K562 (cell line): ENCODE results near the gene ST3GAL3. TPM values are rescaled to one million over a fixed set of nuclear protein-coding genes. Genes with fewer than 3 reads are reported as not detected.

Experiments used
- ATAC-seq: fragments of 200-7000 bp; cut with Tn5 transposase; 3 replicates; pipeline ENCODE4 v1.9.1; 2020; ENCODE audit warnings: moderate library complexity
- BruUV-seq: library from RNA; stranded (reverse); fragments of 400-500 nt; replicated peaks from 2 replicates; lab custom pipeline; 2021; lab: Mats Ljungman, UMichigan
- CTCF ChIA-PET: fragments of 300-600 bp; formaldehyde crosslinking; extraction: SDS; loops from one replicate; lab custom pipeline; 2021; ENCODE audit warnings: low intra/inter-chr PET ratio; lab: Yijun Ruan, JAX
- POLR2A ChIA-PET: fragments of 300-600, 350-650 bp; sonication (Branson Sonifier 250); formaldehyde crosslinking; extraction: SDS; loops from one replicate; lab custom pipeline; 2021; ENCODE audit warnings: antibody characterized with exemption, inconsistent platforms; lab: Yijun Ruan, JAX
- DNase-seq, 4 experiments: peaks; one replicate each; pipeline versions ENCODE4 v3.0.0 to v3.0.0-alpha.2; 2011 to 2018; ENCODE audit warnings: low spot score in 3 of 4, mixed read lengths in 3 of 4; ENCODE audit errors: extremely low read depth in 1 of 4
- FAIRE-seq: peaks from 2 replicates; lab custom pipeline; 2011; peaks lifted over from hg19 to GRCh38; lab: Jason Lieb, UNC
- H2AFZ ChIP-seq: 2 replicates; pipeline ENCODE4 v1.6.0; 2011; ENCODE audit warnings: low read depth, low read length, control low read depth, inconsistent platforms
- H3K27ac ChIP-seq: fragments of 200-600 bp; 3 replicates; pipeline ENCODE4 v1.8.0; 2011; ENCODE audit warnings: low read depth, mild to moderate bottlenecking, control low read depth, inconsistent platforms, low read length, moderate library complexity, mixed read lengths; ENCODE audit errors: extremely low read depth
- H3K27me3 ChIP-seq, 2 experiments: fragments of 300-600 bp in 1 of 2; 2 replicates in 1 of 2; 3 replicates in 1 of 2; pipeline versions ENCODE4 v1.6.0 to v1.8.0; 2011; ENCODE audit warnings: inconsistent platforms in 2 of 2, low read length in 2 of 2, mild to moderate bottlenecking in 1 of 2, mixed read lengths in 1 of 2, moderate library complexity in 1 of 2; ENCODE audit not compliant: control insufficient read depth in 2 of 2, insufficient read depth in 2 of 2
- H3K36me3 ChIP-seq: fragments of 300-600 bp; 3 replicates; pipeline ENCODE4 v1.8.0; 2011; ENCODE audit warnings: mild to moderate bottlenecking, low read length, inconsistent platforms; ENCODE audit not compliant: control insufficient read depth, insufficient read depth
- H3K4me1 ChIP-seq, 2 experiments: fragments of 200-600 bp in 1 of 2; replicated peaks in 1 of 2; 2 replicates in 1 of 2; 3 replicates in 1 of 2; pipeline versions ENCODE4 v1.5.1 to v1.8.0; 2011; ENCODE audit warnings: inconsistent platforms in 2 of 2, low read length in 2 of 2, mild to moderate bottlenecking in 1 of 2, mixed read lengths in 1 of 2, moderate library complexity in 1 of 2; ENCODE audit not compliant: control insufficient read depth in 2 of 2, insufficient read depth in 2 of 2
- H3K4me2 ChIP-seq: 2 replicates; pipeline ENCODE4 v1.6.1; 2011; ENCODE audit warnings: low read length, control low read depth, inconsistent platforms, mixed read lengths; ENCODE audit not compliant: insufficient read depth
- H3K4me3 ChIP-seq: fragments of 200-600 bp; sonication (generic), shearing (Covaris generic); 2 replicates; pipeline ENCODE4 v1.5.1; 2016; ENCODE audit warnings: control low read depth, inconsistent platforms
- H3K79me2 ChIP-seq: fragments of 200-600 bp; 3 replicates; pipeline ENCODE4 v1.8.0; 2011; ENCODE audit warnings: low read length, inconsistent platforms; ENCODE audit not compliant: control insufficient read depth, insufficient read depth
- H3K9ac ChIP-seq, 2 experiments: 2 replicates each; pipeline versions ENCODE4 v1.6.0 to v1.6.1; 2011; ENCODE audit warnings: low read depth in 2 of 2, low read length in 2 of 2, control low read depth in 1 of 2, inconsistent platforms in 1 of 2, mild to moderate bottlenecking in 1 of 2, mixed read lengths in 1 of 2; ENCODE audit not compliant: insufficient read depth in 1 of 2
- H3K9me1 ChIP-seq: one replicate; pipeline ENCODE4 v1.6.0; 2011; ENCODE audit warnings: inconsistent platforms, mild to moderate bottlenecking, low read length, moderate library complexity; ENCODE audit not compliant: control insufficient read depth, insufficient read depth
- H3K9me3 ChIP-seq: replicated peaks from 2 replicates; pipeline ENCODE4 v1.5.1; 2011; ENCODE audit warnings: low read depth, low read length, inconsistent platforms; ENCODE audit not compliant: control insufficient read depth, insufficient read depth
- H4K20me1 ChIP-seq: replicated peaks from 2 replicates; pipeline ENCODE4 v1.6.1; 2011; ENCODE audit warnings: low read length, inconsistent platforms, mixed read lengths; ENCODE audit not compliant: control insufficient read depth, insufficient read depth
- LEF1 ChIP-seq: fragments of 450-650 bp; IDR thresholded peaks from 2 replicates; pipeline ENCODE4 v1.6.1; 2016; ENCODE audit warnings: mild to moderate bottlenecking
- WGBS: fragments of 100-300 bp; shearing (Covaris generic); methylation state at CpG from one replicate; pipeline ENCODE4 v1.1.6; 2016; ENCODE audit warnings: low coverage, mixed read lengths; ENCODE audit not compliant: insufficient coverage; ENCODE audit errors: missing lambda C conversion rate; 5-methylcytosine and 5-hydroxymethylcytosine counted together
- in situ Hi-C: fragments of 300-500 bp; cut with MboI; formaldehyde crosslinking; loops from 4 replicates; pipeline ENCODE4 v1.15.0; 2018; ENCODE audit warnings: inconsistent platforms, mixed read lengths
- intact Hi-C: fragments of 100-400 bp; cut with micrococcal nuclease; formaldehyde crosslinking; loops from 2 replicates; pipeline ENCODE4 v1.14.2; 2022
- polyA plus RNA-seq, 8 experiments: library from polyadenylated mRNA; depleted of rRNA in 4 of 8; stranded (reverse) in 5 of 8; unstranded in 3 of 8; fragments of >200 nt; fragmentation: Nextera tagmentation in 2 of 8; fragmentation: Illumina TruSeq in 1 of 8; extraction: Ambion mirVana in 2 of 8; extraction: Trizol in 1 of 8; gene quantifications; 2 replicates each; pipeline versions ENCODE4 v1.2.1 to v1.2.3, GENCODE V29; 2011 to 2014; ENCODE audit warnings: inconsistent platforms in 1 of 8, missing spikeins in 1 of 8
- total RNA-seq, 7 experiments: library from RNA; depleted of rRNA in 6 of 7; stranded (reverse); fragments of >200 nt in 6 of 7; fragmentation: Illumina TruSeq in 2 of 7; extraction: Trizol in 2 of 7; gene quantifications; 2 replicates each; pipeline versions ENCODE4 v1.2.1 to v1.2.3, GENCODE V29; 2011 to 2021; ENCODE audit warnings: low replicate concordance in 1 of 7
- TF ChIP-seq, protein P1 (sequence below): fragments of 450-650 bp; formaldehyde crosslinking; IDR thresholded peaks from 2 replicates; pipeline ENCODE4 v1.4.0; 2020; ENCODE audit warnings: mild to moderate bottlenecking, mixed read lengths

Gene ST3GAL3
- total and polyA plus RNA-seq, 9 of the 15 experiments (the other 6 are each of a cell fraction or from before 2014, with no cell fraction given): 1.2 to 18.9 (median 11.0) TPM

DNA sequence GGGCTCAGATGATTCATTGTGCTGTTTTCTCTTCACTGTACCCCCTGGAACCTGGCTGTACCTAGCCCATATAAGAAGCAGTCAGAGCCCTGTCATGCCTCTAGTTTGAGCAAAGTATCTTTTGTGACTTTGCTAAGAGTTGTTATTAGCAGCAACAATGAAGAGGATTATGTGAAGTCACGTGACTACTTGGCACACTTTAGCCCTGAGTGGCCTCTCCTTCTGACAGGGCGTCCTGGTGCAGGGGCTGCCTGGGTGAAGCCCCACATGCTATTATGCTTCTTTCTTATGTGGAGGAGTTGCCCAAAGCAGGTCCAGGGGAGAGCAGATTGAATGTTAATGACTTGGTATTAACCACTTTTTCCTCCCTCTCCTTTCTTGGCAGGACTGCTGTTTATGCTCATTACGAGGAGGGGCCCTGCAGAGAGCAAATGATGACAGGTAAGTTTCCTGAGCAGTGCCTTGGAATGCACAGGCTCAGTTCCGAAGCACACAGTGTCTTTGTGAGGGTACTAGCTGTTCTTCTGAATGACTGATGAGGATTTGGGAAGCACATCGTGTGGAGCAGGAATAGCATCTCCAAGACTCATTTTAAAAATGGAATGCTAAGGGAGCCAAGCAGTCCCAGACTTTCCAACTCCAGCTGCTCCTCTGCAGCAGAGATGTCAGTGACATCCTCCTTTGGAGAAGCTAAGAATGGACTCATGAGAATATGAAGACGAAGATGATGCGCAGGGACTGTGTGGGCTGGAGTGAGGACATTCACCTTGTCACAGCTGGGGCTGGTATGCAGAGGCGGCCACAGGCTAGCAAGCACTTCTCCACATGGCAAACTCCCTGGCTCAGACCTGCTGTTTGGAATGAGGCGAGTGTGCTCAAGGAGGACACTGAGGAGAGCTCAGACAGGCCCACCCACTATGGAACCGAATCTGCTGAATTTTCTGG is 15.2 kb upstream of the ST3GAL3 start:
- Histone ChIP-seq H3K36me3 (peaks cover 99% of the 10 kb centered on the region), H3K4me2 (no peak overlapping the region), H4K20me1 (0 out of 2 replicates have a peak, but pooled peaks cover 4% of the 10 kb centered on the region), H3K27me3 (no peaks in the 10 kb centered on the region), H3K4me1 (no peaks in the 10 kb centered on the region; a peak in 1 of 5 replicates), H3K27ac (no peak overlapping the region), H3K79me2 (no peaks in the 10 kb centered on the region), H3K4me3 (no peak overlapping the region), H3K9me1 (no peaks in the 10 kb centered on the region), H2AFZ (no peak overlapping the region), H3K9me3 (no peaks in the 10 kb centered on the region), H3K9ac (no peak overlapping the region)
- POLR2A ChIA-PET: interaction anchor here (1.3 to 3.7 kb wide), 2 partner anchors 13 to 42 kb away, joined by 5 to 25 read pairs; partner anchors contain the start of genes KDM4A and ST3GAL3
- ATAC-seq (no peak), FAIRE-seq (peak; percentile 44), DNase-seq (no peak)
- in situ Hi-C loops: no loop called here
- no TSS peak for BruUV-seq
- intact Hi-C loops: no loop called here
- 89% methylated on average over 10 of the region's 10 CpGs for WGBS
- TF ChIP-seq, protein P1, sequence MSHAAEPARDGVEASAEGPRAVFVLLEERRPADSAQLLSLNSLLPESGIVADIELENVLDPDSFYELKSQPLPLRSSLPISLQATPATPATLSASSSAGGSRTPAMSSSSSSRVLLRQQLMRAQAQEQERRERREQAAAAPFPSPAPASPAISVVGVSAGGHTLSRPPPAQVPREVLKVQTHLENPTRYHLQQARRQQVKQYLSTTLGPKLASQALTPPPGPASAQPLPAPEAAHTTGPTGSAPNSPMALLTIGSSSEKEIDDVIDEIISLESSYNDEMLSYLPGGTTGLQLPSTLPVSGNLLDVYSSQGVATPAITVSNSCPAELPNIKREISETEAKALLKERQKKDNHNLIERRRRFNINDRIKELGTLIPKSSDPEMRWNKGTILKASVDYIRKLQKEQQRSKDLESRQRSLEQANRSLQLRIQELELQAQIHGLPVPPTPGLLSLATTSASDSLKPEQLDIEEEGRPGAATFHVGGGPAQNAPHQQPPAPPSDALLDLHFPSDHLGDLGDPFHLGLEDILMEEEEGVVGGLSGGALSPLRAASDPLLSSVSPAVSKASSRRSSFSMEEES: peak; percentile 65
- no peak for TF ChIP-seq LEF1
- CTCF ChIA-PET: no interaction called here
